Upper lobe of left lung (tissue), 6 donors: ENCODE results near the gene PCDH8. TPM values are rescaled to one million over a fixed set of nuclear protein-coding genes. Genes with fewer than 3 reads are reported as not detected.

Experiments used
- ATAC-seq, 2 donors: fragments of 200-7000 bp; cut with Tn5 transposase; one replicate each; pipeline ENCODE4 v1.9.1; 2022; ENCODE audit warnings: mild to moderate bottlenecking in 2 of 2, moderate library complexity in 2 of 2; ENCODE audit not compliant: low FRiP score in 2 of 2
- DNase-seq, 2 donors: peaks; one replicate each; pipeline ENCODE4 v3.0.0-alpha.2; 2019 to 2020
- H3K27ac ChIP-seq, 4 donors: fragments of 200-600 bp; sonication (generic); one replicate each; pipeline ENCODE4 v1.5.1; 2016 to 2019
- H3K27me3 ChIP-seq, 4 donors: fragments of 200-600 bp; sonication (generic); one replicate each; pipeline ENCODE4 v1.5.1; 2017 to 2019
- H3K36me3 ChIP-seq, 4 donors: fragments of 200-600 bp; sonication (generic); one replicate each; pipeline ENCODE4 v1.5.1; 2016 to 2019
- H3K4me1 ChIP-seq, 4 donors: fragments of 200-600 bp; sonication (generic); one replicate each; pipeline ENCODE4 v1.5.1; 2018 to 2019
- H3K4me3 ChIP-seq, 4 donors: fragments of 200-600 bp; sonication (generic); one replicate each; pipeline ENCODE4 v1.5.1; 2017 to 2019; ENCODE audit warnings: mild to moderate bottlenecking in 2 of 4, moderate library complexity in 1 of 4
- H3K9me3 ChIP-seq, 4 donors: fragments of 200-600 bp; sonication (generic); one replicate each; pipeline ENCODE4 v1.5.1; 2018 to 2019
- EP300 ChIP-seq, 4 donors: sonication (generic); formaldehyde crosslinking; IDR thresholded peaks; one replicate each; pipeline ENCODE4 v1.5.1; 2017; ENCODE audit warnings: antibody characterized with exemption in 4 of 4, control low read depth in 2 of 4
- POLR2A ChIP-seq, 4 donors: fragments of 450-650 bp; IDR thresholded peaks; one replicate each; pipeline ENCODE4 v1.5.1; 2016 to 2017; ENCODE audit warnings: antibody characterized with exemption in 4 of 4, mild to moderate bottlenecking in 2 of 4
- POLR2AphosphoS5 ChIP-seq, 2 donors: sonication (generic); formaldehyde crosslinking; IDR thresholded peaks; one replicate each; pipeline ENCODE4 v1.5.1; 2017; ENCODE audit warnings: antibody characterized with exemption in 2 of 2
- WGBS, 2 donors: methylation state at CpG; one replicate each; pipeline ENCODE4 v1.1.5; 2017 to 2018; 5-methylcytosine and 5-hydroxymethylcytosine counted together
- total RNA-seq, 6 donors: library from RNA; depleted of rRNA in 4 of 6; stranded (reverse); fragments of >200 nt in 4 of 6; gene quantifications; one replicate each; pipeline versions ENCODE4 v1.1.0 to v1.2.1, GENCODE V29; 2016 to 2021
- TF ChIP-seq, protein P1 (sequence below), 6 experiments: fragments of 450-650 bp in 4 of 6; fragments of 200-600 bp in 2 of 6; sonication (generic) in 2 of 6; IDR thresholded peaks; one replicate each; pipeline ENCODE4 v1.5.1; 2016 to 2019; ENCODE audit warnings: antibody characterized with exemption in 6 of 6
- donor health status: DM: no; HTN: no; CAD: no; lungs with moderate emphysema.
- donor health status: DM: no; HTN: yes; CAD: no; lungs with severe emphysema.

The PCDH8 gene
- total RNA-seq, 6 donors from 2014 or later, result not detected

DNA sequence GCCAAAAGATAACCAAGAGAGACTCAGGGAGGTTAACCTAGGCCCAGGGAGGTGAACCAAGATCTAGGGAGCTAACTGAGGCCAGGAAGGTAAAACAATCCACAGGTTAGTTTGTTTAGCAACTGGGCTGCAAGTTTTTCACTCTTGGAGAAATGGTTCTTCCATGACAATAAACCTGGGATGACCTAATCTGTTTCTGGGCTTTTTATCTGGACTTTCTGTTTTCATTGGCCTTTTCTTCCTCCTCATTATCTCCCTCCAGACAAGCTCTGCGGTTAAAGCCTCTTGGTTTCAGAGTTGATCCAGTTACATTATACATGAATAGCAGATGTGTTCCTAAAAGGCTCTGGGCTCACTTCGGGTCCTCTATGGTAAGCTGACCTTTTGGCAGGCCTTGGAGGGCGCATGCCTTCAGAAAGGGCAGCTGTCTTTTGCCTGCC lies 44.2 kb downstream of the PCDH8 start:
- DNase-seq (no peak), ATAC-seq (no peak)
- TF ChIP-seq POLR2A (IDR thresholded peaks at IDR 0.05) (no peak), EP300 (IDR thresholded peaks at IDR 0.05) (no peak), POLR2AphosphoS5 (IDR thresholded peaks at IDR 0.05) (no peak)
- TF ChIP-seq, protein P1, sequence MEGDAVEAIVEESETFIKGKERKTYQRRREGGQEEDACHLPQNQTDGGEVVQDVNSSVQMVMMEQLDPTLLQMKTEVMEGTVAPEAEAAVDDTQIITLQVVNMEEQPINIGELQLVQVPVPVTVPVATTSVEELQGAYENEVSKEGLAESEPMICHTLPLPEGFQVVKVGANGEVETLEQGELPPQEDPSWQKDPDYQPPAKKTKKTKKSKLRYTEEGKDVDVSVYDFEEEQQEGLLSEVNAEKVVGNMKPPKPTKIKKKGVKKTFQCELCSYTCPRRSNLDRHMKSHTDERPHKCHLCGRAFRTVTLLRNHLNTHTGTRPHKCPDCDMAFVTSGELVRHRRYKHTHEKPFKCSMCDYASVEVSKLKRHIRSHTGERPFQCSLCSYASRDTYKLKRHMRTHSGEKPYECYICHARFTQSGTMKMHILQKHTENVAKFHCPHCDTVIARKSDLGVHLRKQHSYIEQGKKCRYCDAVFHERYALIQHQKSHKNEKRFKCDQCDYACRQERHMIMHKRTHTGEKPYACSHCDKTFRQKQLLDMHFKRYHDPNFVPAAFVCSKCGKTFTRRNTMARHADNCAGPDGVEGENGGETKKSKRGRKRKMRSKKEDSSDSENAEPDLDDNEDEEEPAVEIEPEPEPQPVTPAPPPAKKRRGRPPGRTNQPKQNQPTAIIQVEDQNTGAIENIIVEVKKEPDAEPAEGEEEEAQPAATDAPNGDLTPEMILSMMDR (IDR thresholded peaks at IDR 0.05), result no peak
- peaks cover 0 to 1% (median under 1%) of the 10 kb centered on the region in 4 donors for H3K4me1 ChIP-seq
- WGBS, 2 donors, result 85 to 86% methylated on average over 3 of the region's 3 CpGs
- no peaks in the 10 kb centered on the region for H3K9me3 ChIP-seq
- H3K36me3 ChIP-seq, result no peaks in the 10 kb centered on the region
- H3K27me3 ChIP-seq, result no peaks in the 10 kb centered on the region
- H3K27ac ChIP-seq, result no peak overlapping the region
- H3K4me3 ChIP-seq, result no peak overlapping the region

DNA sequence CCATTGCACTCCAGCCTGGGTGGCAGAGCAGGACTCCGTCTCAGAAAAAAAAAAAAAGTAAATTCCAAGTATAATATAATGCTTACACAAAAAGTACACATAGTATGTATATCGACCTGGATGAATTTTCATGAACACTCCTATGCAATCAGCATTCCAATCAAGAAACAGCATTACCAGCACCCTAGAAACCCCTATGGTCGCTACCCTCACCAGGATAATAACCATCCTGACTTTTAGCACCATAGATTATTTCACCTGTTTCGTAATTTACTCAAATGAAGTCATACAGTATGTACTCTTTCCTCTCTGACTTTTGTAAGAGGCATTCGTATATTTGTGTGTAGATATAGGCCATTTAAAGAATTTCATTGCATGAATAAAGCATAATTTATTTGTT lies 47.6 kb downstream of the PCDH8 start:
- H3K36me3 ChIP-seq, result no peaks in the 10 kb centered on the region
- no peaks in the 10 kb centered on the region for H3K9me3 ChIP-seq
- DNase-seq (no peak), ATAC-seq (no peak)
- H3K27me3 ChIP-seq, result no peaks in the 10 kb centered on the region
- no peak overlapping the region for H3K27ac ChIP-seq
- WGBS, 2 donors, result 76% methylated on average over 5 of the region's 5 CpGs
- no peak overlapping the region for H3K4me3 ChIP-seq
- TF ChIP-seq POLR2AphosphoS5 (IDR thresholded peaks at IDR 0.05), result no peak
- TF ChIP-seq EP300 (IDR thresholded peaks at IDR 0.05), result no peak
- TF ChIP-seq, protein P1 (IDR thresholded peaks at IDR 0.05), result no peak
- no peak for TF ChIP-seq POLR2A (IDR thresholded peaks at IDR 0.05)
- no peaks in the 10 kb centered on the region for H3K4me1 ChIP-seq

DNA sequence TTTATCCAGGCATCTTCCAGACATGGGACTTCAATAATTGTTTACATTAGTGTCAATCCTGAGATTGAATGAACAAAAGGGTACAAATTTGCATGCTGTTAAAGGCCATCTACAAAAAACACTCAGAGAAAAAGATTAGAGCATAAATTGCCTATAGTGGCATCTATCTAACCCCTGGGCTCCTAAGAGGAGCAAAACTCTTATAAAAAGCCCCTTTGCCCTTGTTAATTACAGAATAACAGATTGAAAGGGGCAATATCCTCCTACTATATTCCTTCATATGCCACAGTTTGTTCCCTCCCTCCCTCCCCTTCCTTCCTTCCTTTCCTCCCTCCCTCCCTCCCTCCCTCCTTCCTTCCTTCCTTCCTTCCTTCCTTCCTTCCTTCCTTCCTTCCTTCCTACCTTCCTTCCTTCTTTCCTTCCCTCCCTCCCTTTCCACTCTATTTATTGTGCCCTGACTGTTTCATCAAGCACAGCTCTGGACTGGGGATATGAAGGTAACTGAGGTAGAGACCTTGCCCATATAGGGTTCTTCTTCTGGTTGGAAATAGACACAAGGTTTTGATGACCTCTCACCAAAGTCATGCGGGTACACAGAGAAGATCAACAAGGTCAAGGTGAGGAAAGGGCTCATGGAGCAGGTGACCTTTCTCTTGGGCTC lies 49.5 kb downstream of the PCDH8 start:
- Histone ChIP-seq H3K4me3 (no peak overlapping the region), H3K9me3 (no peaks in the 10 kb centered on the region), H3K27ac (no peak overlapping the region), H3K4me1 (no peaks in the 10 kb centered on the region), H3K27me3 (no peaks in the 10 kb centered on the region), H3K36me3 (no peaks in the 10 kb centered on the region)
- TF ChIP-seq POLR2A (IDR thresholded peaks at IDR 0.05), result no peak
- no peak for TF ChIP-seq POLR2AphosphoS5 (IDR thresholded peaks at IDR 0.05)
- TF ChIP-seq EP300 (IDR thresholded peaks at IDR 0.05), result no peak
- TF ChIP-seq, protein P1 (IDR thresholded peaks at IDR 0.05), result no peak
- 0% methylated on average over 1 of the region's 1 CpG for WGBS, 2 donors
- DNase-seq (no peak), ATAC-seq (no peak)

DNA sequence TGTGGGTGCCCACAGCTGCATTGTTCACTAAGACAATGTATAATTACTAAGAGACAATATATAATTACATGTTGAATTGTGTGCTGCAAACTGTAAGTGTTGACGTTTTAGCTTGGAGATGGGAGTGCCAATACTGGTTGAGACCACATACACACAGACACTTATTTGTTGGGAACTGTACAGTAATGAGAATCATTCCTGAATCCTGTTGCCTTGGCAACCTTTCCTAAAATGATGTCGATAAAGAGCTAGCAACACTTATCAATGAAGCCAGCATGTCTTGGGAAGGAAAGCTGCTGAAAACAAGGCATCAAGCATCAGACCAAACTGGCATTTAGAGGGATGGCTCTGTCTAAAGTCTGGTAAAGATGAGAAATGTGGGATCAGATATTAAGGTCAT lies 51.3 kb downstream of the PCDH8 start:
- DNase-seq (no peak), ATAC-seq (no peak)
- no peaks in the 10 kb centered on the region for H3K27me3 ChIP-seq
- H3K4me3 ChIP-seq, result no peak overlapping the region
- no peaks in the 10 kb centered on the region for H3K36me3 ChIP-seq
- 80 to 82% methylated on average over 2 of the region's 2 CpGs for WGBS, 2 donors
- H3K9me3 ChIP-seq, result no peaks in the 10 kb centered on the region
- no peaks in the 10 kb centered on the region for H3K4me1 ChIP-seq
- no peak overlapping the region for H3K27ac ChIP-seq
- TF ChIP-seq, protein P1 (IDR thresholded peaks at IDR 0.05), result no peak
- TF ChIP-seq EP300 (IDR thresholded peaks at IDR 0.05), result no peak
- no peak for TF ChIP-seq POLR2A (IDR thresholded peaks at IDR 0.05)
- TF ChIP-seq POLR2AphosphoS5 (IDR thresholded peaks at IDR 0.05), result no peak

DNA sequence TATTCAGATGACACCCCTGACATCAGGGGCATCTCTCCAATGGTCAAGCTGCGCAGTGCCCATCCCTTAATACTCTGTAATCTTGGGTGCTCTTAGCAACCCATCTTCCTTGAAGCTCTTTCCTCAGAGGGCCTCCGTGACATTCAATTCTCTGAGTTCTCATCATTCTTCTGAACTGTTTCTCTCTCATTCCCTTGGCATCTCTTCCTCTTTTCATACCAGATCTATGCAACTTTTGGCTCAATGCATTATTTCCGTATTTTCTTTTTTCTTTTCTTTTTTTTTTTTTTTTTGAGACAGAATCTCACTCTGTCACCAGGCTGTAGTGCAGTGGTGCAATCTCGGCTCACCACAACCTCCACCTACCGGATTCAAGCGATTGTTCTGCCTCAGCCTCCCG lies 53.9 kb downstream of the PCDH8 start:
- TF ChIP-seq POLR2AphosphoS5 (IDR thresholded peaks at IDR 0.05), result no peak
- no peak for TF ChIP-seq POLR2A (IDR thresholded peaks at IDR 0.05)
- TF ChIP-seq EP300 (IDR thresholded peaks at IDR 0.05), result no peak
- TF ChIP-seq, protein P1 (IDR thresholded peaks at IDR 0.05), result no peak
- no peaks in the 10 kb centered on the region for H3K36me3 ChIP-seq
- H3K27me3 ChIP-seq, result no peaks in the 10 kb centered on the region
- H3K27ac ChIP-seq, result no peak overlapping the region
- ATAC-seq (no peak), DNase-seq (no peak)
- no peaks in the 10 kb centered on the region for H3K4me1 ChIP-seq
- 90 to 95% methylated on average over 7 of the region's 7 CpGs for WGBS, 2 donors
- no peaks in the 10 kb centered on the region for H3K9me3 ChIP-seq
- no peak overlapping the region for H3K4me3 ChIP-seq
